Astrocyte (in vitro differentiated cells and primary cell): ENCODE results near the gene UBE2R2.

Experiments used
- CTCF ChIP-seq: IDR thresholded peaks from 2 replicates; pipeline ENCODE4 v1.5.1; 2011; ENCODE audit warnings: low read depth, mild to moderate bottlenecking, inconsistent platforms, low read length, moderate library complexity; ENCODE audit not compliant: insufficient read depth
- EZH2 ChIP-seq: IDR thresholded peaks from 2 replicates; pipeline ENCODE4 v1.6.1; 2012; ENCODE audit warnings: mild to moderate bottlenecking, low read length, inconsistent platforms; ENCODE audit not compliant: insufficient read depth

GRCh38 chr9:33906769-33907168 is 89.8 kb downstream of the UBE2R2 start:
- TF ChIP-seq CTCF (no peak), EZH2 (no peak)
